Measurements from ENCODE around the gene SBNO1. TPM values are rescaled to one million over a fixed set of nuclear protein-coding genes. Genes with fewer than 3 reads are reported as not detected.
"Not testable (repeated sequence)": the region's sequence is repeated elsewhere in the genome, so short reads cannot be mapped to it uniquely, and the experiment has no call there.

The SBNO1 gene
- total RNA-seq, 1 donor from 2014 or later: 44.7 TPM

- H3K4me3 Mint-ChIP-seq (ENCODE audit: unreplicated experiment): no peak overlapping the region
- H3K27ac Mint-ChIP-seq (ENCODE audit: unreplicated experiment): no peak overlapping the region
- no peak for DNase-seq (ENCODE audit: low spot score)
- no peaks in the 10 kb centered on the region for H3K9me3 Mint-ChIP-seq (ENCODE audit: unreplicated experiment)
- peaks cover 42% of the 10 kb centered on the region for H3K36me3 Mint-ChIP-seq (ENCODE audit: low read depth, unreplicated experiment)
- no peaks in the 10 kb centered on the region for H3K4me1 Mint-ChIP-seq (ENCODE audit: unreplicated experiment)
- H3K27me3 Mint-ChIP-seq (ENCODE audit: unreplicated experiment): no peaks in the 10 kb centered on the region
- TF ChIP-seq CTCF (IDR thresholded peaks at IDR 0.05; ENCODE audit: unreplicated experiment): no peak
Measured at GRCh38 chr12:123254853-123255446, 109.7 kb downstream of the SBNO1 start.

DNA sequence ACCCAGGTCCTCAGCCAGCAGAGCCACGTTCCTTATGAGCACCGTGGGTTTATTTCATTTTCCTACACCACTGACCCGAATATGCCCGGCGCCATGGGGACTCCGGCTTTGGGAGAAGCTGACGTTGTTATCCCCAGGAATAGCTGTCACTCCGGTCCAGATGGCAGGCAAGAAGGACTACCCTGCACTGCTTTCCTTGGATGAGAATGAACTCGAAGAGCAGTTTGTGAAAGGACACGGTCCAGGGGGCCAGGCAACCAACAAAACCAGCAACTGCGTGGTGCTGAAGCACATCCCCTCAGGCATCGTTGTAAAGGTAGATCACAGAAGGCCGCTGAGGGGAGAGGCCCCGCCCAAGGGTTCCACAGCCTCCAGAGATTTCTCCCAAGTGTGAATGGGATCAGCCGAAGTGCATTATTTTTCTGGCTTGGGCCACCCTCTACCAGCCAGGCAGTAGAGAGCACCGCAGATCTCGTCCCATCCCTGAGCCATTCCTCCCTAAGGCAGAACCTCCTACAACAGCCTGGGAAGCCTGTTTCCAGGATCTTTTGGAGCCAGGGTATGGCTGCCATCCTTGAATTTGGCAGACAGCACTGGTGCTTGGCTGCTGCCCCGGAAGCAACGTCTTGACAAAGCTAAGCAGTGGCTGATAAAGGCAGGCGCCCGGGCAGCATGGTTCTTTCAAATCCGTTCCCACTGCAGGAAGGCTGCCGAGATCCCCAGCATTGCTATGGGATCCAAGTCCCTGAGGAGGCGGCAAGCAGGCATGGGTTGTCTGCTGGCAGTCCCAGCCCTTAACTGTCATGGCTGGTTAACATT lies 110.8 kb downstream of the SBNO1 start:
- H3K36me3 Mint-ChIP-seq (ENCODE audit: low read depth, unreplicated experiment): peaks cover 38% of the 10 kb centered on the region

DNA sequence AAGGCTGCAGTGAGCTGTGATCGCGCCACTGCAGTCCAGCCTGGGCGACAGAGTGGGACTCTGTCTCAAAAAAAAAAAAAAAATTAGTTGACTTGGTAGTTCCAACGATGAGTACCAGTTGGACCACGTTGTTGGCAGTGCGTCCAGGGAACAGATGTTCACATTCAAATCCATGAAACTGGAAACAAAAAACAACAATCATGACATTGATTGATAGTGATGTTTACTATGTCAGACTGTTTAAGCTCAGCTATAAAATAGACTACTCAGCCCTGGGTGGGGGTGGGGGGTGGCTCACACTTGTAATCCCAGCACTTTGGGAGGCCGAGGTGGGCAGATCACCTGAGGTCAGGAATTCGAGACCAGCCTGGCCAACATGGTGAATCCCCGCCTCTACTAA lies 112.3 kb downstream of the SBNO1 start:
- H3K36me3 Mint-ChIP-seq (ENCODE audit: low read depth, unreplicated experiment): peaks cover 43% of the 10 kb centered on the region
- not testable (repeated sequence) for H3K27me3 Mint-ChIP-seq (ENCODE audit: unreplicated experiment); H3K27ac Mint-ChIP-seq (ENCODE audit: unreplicated experiment)

More for the DNA sequence above, 110.8 kb downstream of the SBNO1 start:
- no peak for DNase-seq (ENCODE audit: low spot score)
- no peak overlapping the region for H3K4me3 Mint-ChIP-seq (ENCODE audit: unreplicated experiment)
- no peak for TF ChIP-seq CTCF (IDR thresholded peaks at IDR 0.05; ENCODE audit: unreplicated experiment)
- no peaks in the 10 kb centered on the region for H3K9me3 Mint-ChIP-seq (ENCODE audit: unreplicated experiment)
- H3K27ac Mint-ChIP-seq (ENCODE audit: unreplicated experiment): no peak overlapping the region
- H3K27me3 Mint-ChIP-seq (ENCODE audit: unreplicated experiment): no peaks in the 10 kb centered on the region
- H3K4me1 Mint-ChIP-seq (ENCODE audit: unreplicated experiment): no peaks in the 10 kb centered on the region

GRCh38 chr12:123251403-123252076 lies 113.1 kb downstream of the SBNO1 start:
- peaks cover 43% of the 10 kb centered on the region for H3K36me3 Mint-ChIP-seq (ENCODE audit: low read depth, unreplicated experiment)
- H3K27me3 Mint-ChIP-seq (ENCODE audit: unreplicated experiment): peaks cover 1% of the 10 kb centered on the region
- H3K27ac Mint-ChIP-seq (ENCODE audit: unreplicated experiment): no peak overlapping the region
- H3K9me3 Mint-ChIP-seq (ENCODE audit: unreplicated experiment): no peaks in the 10 kb centered on the region
- H3K4me3 Mint-ChIP-seq (ENCODE audit: unreplicated experiment): no peak overlapping the region
- no peaks in the 10 kb centered on the region for H3K4me1 Mint-ChIP-seq (ENCODE audit: unreplicated experiment)
- no peak for DNase-seq (ENCODE audit: low spot score)
- TF ChIP-seq CTCF (IDR thresholded peaks at IDR 0.05; ENCODE audit: unreplicated experiment): no peak

More for the DNA sequence above, 112.3 kb downstream of the SBNO1 start:
- not testable (repeated sequence) for H3K4me3 Mint-ChIP-seq (ENCODE audit: unreplicated experiment); H3K4me1 Mint-ChIP-seq (ENCODE audit: unreplicated experiment); DNase-seq (ENCODE audit: low spot score); H3K9me3 Mint-ChIP-seq (ENCODE audit: unreplicated experiment)

DNA sequence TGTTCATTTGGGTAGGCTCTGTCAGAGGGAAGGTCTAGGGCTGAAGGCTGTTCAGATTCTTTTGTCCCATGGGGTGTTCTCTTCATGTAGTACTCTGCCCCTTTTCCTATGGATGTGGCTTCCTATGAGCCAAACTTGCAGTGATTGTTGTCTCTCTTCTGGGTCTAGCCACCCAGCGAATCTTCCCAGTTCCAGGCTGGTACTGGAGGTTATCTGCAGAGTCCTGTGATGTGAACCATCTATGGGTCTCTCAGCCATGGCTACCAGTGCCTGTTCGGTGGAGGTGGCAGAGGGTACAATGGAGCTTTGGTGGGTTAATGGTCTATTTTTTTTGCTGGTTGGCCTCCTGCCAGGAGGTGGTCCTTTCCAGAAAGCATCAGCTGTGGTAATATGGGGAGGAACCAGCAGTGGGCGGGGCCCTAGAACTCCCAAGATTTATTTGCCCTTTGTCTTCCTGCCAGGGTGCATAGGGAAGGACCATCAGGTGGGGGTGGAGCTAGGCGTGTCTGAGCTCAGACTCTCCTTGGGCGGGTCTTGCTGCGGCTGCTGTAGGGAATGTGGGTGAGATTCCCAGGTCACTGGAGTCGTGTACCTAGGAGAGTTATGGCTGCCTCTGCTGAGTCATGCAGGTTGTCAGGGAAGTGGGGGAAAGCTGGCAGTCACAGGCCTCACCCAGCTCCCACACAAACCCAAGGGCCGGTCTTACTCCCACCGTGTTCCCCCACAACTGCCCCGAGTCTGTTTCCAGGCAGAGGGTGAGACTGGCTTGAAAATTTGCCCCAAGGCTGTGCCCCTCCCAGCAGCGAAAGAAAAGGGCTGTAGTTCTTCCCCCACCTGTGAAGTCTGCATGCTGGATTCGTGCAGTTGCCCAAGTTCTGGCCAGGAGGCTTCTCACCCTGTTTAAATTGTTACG lies 113.9 kb downstream of the SBNO1 start:
- no peak for TF ChIP-seq CTCF (IDR thresholded peaks at IDR 0.05; ENCODE audit: unreplicated experiment)
- no peaks in the 10 kb centered on the region for H3K4me1 Mint-ChIP-seq (ENCODE audit: unreplicated experiment)
- H3K36me3 Mint-ChIP-seq (ENCODE audit: low read depth, unreplicated experiment): peaks cover 41% of the 10 kb centered on the region
- peak overlapping the region; percentile 45 for H3K4me3 Mint-ChIP-seq (ENCODE audit: unreplicated experiment)
- no peak overlapping the region for H3K27ac Mint-ChIP-seq (ENCODE audit: unreplicated experiment)
- DNase-seq (ENCODE audit: low spot score): no peak
- no peaks in the 10 kb centered on the region for H3K9me3 Mint-ChIP-seq (ENCODE audit: unreplicated experiment)
- H3K27me3 Mint-ChIP-seq (ENCODE audit: unreplicated experiment): peaks cover 1% of the 10 kb centered on the region

GRCh38 chr12:123248996-123249741 lies 115.5 kb downstream of the SBNO1 start:
- H3K36me3 Mint-ChIP-seq (ENCODE audit: low read depth, unreplicated experiment): peaks cover 38% of the 10 kb centered on the region
- not testable (repeated sequence) for H3K9me3 Mint-ChIP-seq (ENCODE audit: unreplicated experiment); DNase-seq (ENCODE audit: low spot score); H3K4me1 Mint-ChIP-seq (ENCODE audit: unreplicated experiment); H3K27me3 Mint-ChIP-seq (ENCODE audit: unreplicated experiment); H3K27ac Mint-ChIP-seq (ENCODE audit: unreplicated experiment); H3K4me3 Mint-ChIP-seq (ENCODE audit: unreplicated experiment)

GRCh38 chr12:123248129-123248528 lies 116.5 kb downstream of the SBNO1 start:
- H3K9me3 Mint-ChIP-seq (ENCODE audit: unreplicated experiment); H3K27me3 Mint-ChIP-seq (ENCODE audit: unreplicated experiment); DNase-seq (ENCODE audit: low spot score); H3K4me1 Mint-ChIP-seq (ENCODE audit: unreplicated experiment); H3K27ac Mint-ChIP-seq (ENCODE audit: unreplicated experiment): not testable (repeated sequence)
- peak overlapping the region; percentile 53 for H3K4me3 Mint-ChIP-seq (ENCODE audit: unreplicated experiment)
- peaks cover 27% of the 10 kb centered on the region for H3K36me3 Mint-ChIP-seq (ENCODE audit: low read depth, unreplicated experiment)

All from endothelial cell (in vitro differentiated cells).